NCI-H146 treated with DMSO at 0.1 percent for 48 hours (cell line): Measurements from ENCODE around the gene PDE9A.

Experiments used
- DNase-seq: peaks from one replicate; lab custom pipeline; 2025; ENCODE audit not compliant: unreplicated experiment; lab: John Stamatoyannopoulos, UW

PDE9A gene

GRCh38 chr21:42655796-42656770 is 2.7 kb downstream of the PDE9A start:
- DNase-seq: no peak

- no peak for DNase-seq
Measured at GRCh38 chr21:42656872-42657271, 3.5 kb downstream of the PDE9A start.

GRCh38 chr21:42657676-42658319 is 4.4 kb downstream of the PDE9A start:
- no peak for DNase-seq

- DNase-seq: no peak
Measured at GRCh38 chr21:42658320-42659105, 5.1 kb downstream of the PDE9A start.

- no peak for DNase-seq
Measured at GRCh38 chr21:42659416-42660117, 6.1 kb downstream of the PDE9A start.

- DNase-seq: no peak
Measured at GRCh38 chr21:42660118-42660470, 6.7 kb downstream of the PDE9A start.

GRCh38 chr21:42661688-42662429 is 8.4 kb downstream of the PDE9A start:
- no peak for DNase-seq

GRCh38 chr21:42662430-42663199 is 9.2 kb downstream of the PDE9A start:
- DNase-seq: no peak

GRCh38 chr21:42663200-42663750 is 9.9 kb downstream of the PDE9A start:
- DNase-seq: no peak

- no peak for DNase-seq
Measured at GRCh38 chr21:42663860-42664535, 10.6 kb downstream of the PDE9A start.

GRCh38 chr21:42664614-42665013 is 11.2 kb downstream of the PDE9A start:
- no peak for DNase-seq

- DNase-seq: no peak
Measured at GRCh38 chr21:42665026-42665425, 11.6 kb downstream of the PDE9A start.

- DNase-seq: no peak
Measured at GRCh38 chr21:42665484-42665883, 12.1 kb downstream of the PDE9A start.

- no peak for DNase-seq
Measured at GRCh38 chr21:42666023-42666747, 12.8 kb downstream of the PDE9A start.

GRCh38 chr21:42666925-42667324 is 13.5 kb downstream of the PDE9A start:
- DNase-seq: no peak

GRCh38 chr21:42668298-42668992 is 15.0 kb downstream of the PDE9A start:
- DNase-seq: no peak

GRCh38 chr21:42669041-42669440 is 15.6 kb downstream of the PDE9A start:
- DNase-seq: no peak
